WTC11 (cell line): ENCODE measurements around the gene MYOC. TPM values are rescaled to one million over a fixed set of nuclear protein-coding genes. Genes with fewer than 3 reads are reported as not detected.

Source experiments
- ATAC-seq: fragments of 200-7000 bp; cut with Tn5 transposase; 2 replicates; pipeline ENCODE4 v1.10.0; 2021; ENCODE audit warnings: mild to moderate bottlenecking, moderate library complexity
- CTCF ChIA-PET: fragments of 300-600 bp; sonication (Branson Sonifier 250); formaldehyde crosslinking; loops from one replicate; lab custom pipeline; 2021; ENCODE audit warnings: antibody characterized with exemption; lab: Charles Lee
- POLR2A ChIA-PET: fragments of 350-600 bp; sonication (Branson Sonifier 250); formaldehyde crosslinking; loops from one replicate; lab custom pipeline; 2021; ENCODE audit warnings: antibody characterized with exemption; lab: Charles Lee
- DNase-seq: peaks from one replicate; pipeline ENCODE4 v3.0.0; 2021; ENCODE audit warnings: low spot score
- H3K27ac Mint-ChIP-seq: 2 replicates; pipeline ENCODE4 v1.8.0; 2021; ENCODE audit warnings: mixed read lengths
- H3K27me3 Mint-ChIP-seq: 2 replicates; pipeline ENCODE4 v1.8.0; 2021; ENCODE audit warnings: low read depth, mild to moderate bottlenecking, moderate library complexity, mixed read lengths
- H3K36me3 Mint-ChIP-seq: 2 replicates; pipeline ENCODE4 v1.8.0; 2021; ENCODE audit warnings: mixed read lengths
- H3K4me1 Mint-ChIP-seq: 2 replicates; pipeline ENCODE4 v1.8.0; 2022; ENCODE audit warnings: mixed read lengths
- H3K4me3 Mint-ChIP-seq: 2 replicates; pipeline ENCODE4 v1.8.0; 2021; ENCODE audit warnings: mild to moderate bottlenecking, moderate library complexity, mixed read lengths
- H3K9me3 Mint-ChIP-seq: 2 replicates; pipeline ENCODE4 v1.8.0; 2021; ENCODE audit warnings: mixed read lengths
- AFF4 ChIP-seq: sonication (generic); formaldehyde crosslinking; IDR thresholded peaks from 2 replicates; pipeline ENCODE4 v1.8.1; 2023; ENCODE audit warnings: mild to moderate bottlenecking, missing genetic modification reagents, borderline replicate concordance
- ESRRA ChIP-seq: sonication (generic); formaldehyde crosslinking; IDR thresholded peaks from 2 replicates; pipeline ENCODE4 v1.8.1; 2022; ENCODE audit warnings: mild to moderate bottlenecking, missing genetic modification reagents, borderline replicate concordance
- NR1H2 ChIP-seq: sonication (generic); formaldehyde crosslinking; IDR thresholded peaks from 2 replicates; pipeline ENCODE4 v1.9.0; 2021; ENCODE audit warnings: mild to moderate bottlenecking, moderate library complexity, missing genetic modification reagents
- PREB ChIP-seq: sonication (generic); formaldehyde crosslinking; IDR thresholded peaks from 2 replicates; pipeline ENCODE4 v1.8.1; 2022; ENCODE audit warnings: mild to moderate bottlenecking, missing genetic modification reagents, moderate library complexity, borderline replicate concordance
- SMAD3 ChIP-seq: sonication (generic); formaldehyde crosslinking; IDR thresholded peaks from 2 replicates; pipeline ENCODE4 v1.8.0; 2022; ENCODE audit warnings: missing genetic modification reagents, mild to moderate bottlenecking, borderline replicate concordance
- SP1 ChIP-seq: sonication (generic); formaldehyde crosslinking; conservative IDR thresholded peaks from 2 replicates; pipeline ENCODE4 v1.8.1; 2022; ENCODE audit warnings: missing genetic modification reagents
- USF2 ChIP-seq: sonication (generic); formaldehyde crosslinking; IDR thresholded peaks from 2 replicates; pipeline ENCODE4 v1.8.1; 2023; ENCODE audit warnings: mild to moderate bottlenecking, missing genetic modification reagents, moderate library complexity
- ZNF121 ChIP-seq: sonication (generic); formaldehyde crosslinking; IDR thresholded peaks from 2 replicates; pipeline ENCODE4 v1.8.0; 2023; ENCODE audit warnings: missing genetic modification reagents
- ZNF232 ChIP-seq: sonication (generic); formaldehyde crosslinking; IDR thresholded peaks from 2 replicates; pipeline ENCODE4 v1.8.0; 2022; ENCODE audit warnings: mild to moderate bottlenecking, missing genetic modification reagents
- ZNF512 ChIP-seq: sonication (generic); formaldehyde crosslinking; IDR thresholded peaks from 2 replicates; pipeline ENCODE4 v1.8.1; 2022; ENCODE audit warnings: missing genetic modification reagents, borderline replicate concordance
- ZNF671 ChIP-seq: fragments of 250-450 bp; sonication (Bioruptor Pico); IDR thresholded peaks from 2 replicates; pipeline ENCODE4 v1.8.0; 2021; ENCODE audit warnings: mild to moderate bottlenecking
- total RNA-seq: library from RNA; stranded (reverse); gene quantifications from 3 replicates; pipeline ENCODE4 v1.2.3, GENCODE V29; 2021
- TF ChIP-seq, protein P1 (sequence below): sonication (generic); formaldehyde crosslinking; IDR thresholded peaks from 2 replicates; pipeline ENCODE4 v1.8.1; 2023; ENCODE audit warnings: mild to moderate bottlenecking, missing genetic modification reagents
- TF ChIP-seq, protein P2 (sequence below): fragments of 250-450 bp; sonication (Bioruptor Pico); IDR thresholded peaks from 2 replicates; pipeline ENCODE4 v1.9.0; 2021; ENCODE audit warnings: mild to moderate bottlenecking, borderline replicate concordance
- TF ChIP-seq, protein P3 (sequence below): fragments of 200-600 bp; IDR thresholded peaks from 2 replicates; pipeline ENCODE4 v1.8.0; 2022; ENCODE audit warnings: antibody characterized with exemption

MYOC gene
- total RNA-seq, 1 experiment from 2014 or later: not detected

GRCh38 chr1:171664976-171665375 lies 12.5 kb upstream of the MYOC start (continued):
- TF ChIP-seq, protein P1, sequence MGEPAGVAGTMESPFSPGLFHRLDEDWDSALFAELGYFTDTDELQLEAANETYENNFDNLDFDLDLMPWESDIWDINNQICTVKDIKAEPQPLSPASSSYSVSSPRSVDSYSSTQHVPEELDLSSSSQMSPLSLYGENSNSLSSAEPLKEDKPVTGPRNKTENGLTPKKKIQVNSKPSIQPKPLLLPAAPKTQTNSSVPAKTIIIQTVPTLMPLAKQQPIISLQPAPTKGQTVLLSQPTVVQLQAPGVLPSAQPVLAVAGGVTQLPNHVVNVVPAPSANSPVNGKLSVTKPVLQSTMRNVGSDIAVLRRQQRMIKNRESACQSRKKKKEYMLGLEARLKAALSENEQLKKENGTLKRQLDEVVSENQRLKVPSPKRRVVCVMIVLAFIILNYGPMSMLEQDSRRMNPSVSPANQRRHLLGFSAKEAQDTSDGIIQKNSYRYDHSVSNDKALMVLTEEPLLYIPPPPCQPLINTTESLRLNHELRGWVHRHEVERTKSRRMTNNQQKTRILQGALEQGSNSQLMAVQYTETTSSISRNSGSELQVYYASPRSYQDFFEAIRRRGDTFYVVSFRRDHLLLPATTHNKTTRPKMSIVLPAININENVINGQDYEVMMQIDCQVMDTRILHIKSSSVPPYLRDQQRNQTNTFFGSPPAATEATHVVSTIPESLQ: no peak
- TF ChIP-seq ESRRA (CRISPR knock-in tag) (no peak), NR1H2 (no peak), SP1 (CRISPR knock-in tag) (no peak)

GRCh38 chr1:171663854-171664575 lies 11.5 kb upstream of the MYOC start:
- Mint-ChIP-seq H3K27me3 (no peaks in the 10 kb centered on the region), H3K4me3 (no peak overlapping the region), H3K36me3 (no peaks in the 10 kb centered on the region), H3K4me1 (peaks cover 11% of the 10 kb centered on the region), H3K27ac (no peak overlapping the region), H3K9me3 (peaks cover 16% of the 10 kb centered on the region; the same call in 1 of the 2 replicates)
- TF ChIP-seq, protein P2, sequence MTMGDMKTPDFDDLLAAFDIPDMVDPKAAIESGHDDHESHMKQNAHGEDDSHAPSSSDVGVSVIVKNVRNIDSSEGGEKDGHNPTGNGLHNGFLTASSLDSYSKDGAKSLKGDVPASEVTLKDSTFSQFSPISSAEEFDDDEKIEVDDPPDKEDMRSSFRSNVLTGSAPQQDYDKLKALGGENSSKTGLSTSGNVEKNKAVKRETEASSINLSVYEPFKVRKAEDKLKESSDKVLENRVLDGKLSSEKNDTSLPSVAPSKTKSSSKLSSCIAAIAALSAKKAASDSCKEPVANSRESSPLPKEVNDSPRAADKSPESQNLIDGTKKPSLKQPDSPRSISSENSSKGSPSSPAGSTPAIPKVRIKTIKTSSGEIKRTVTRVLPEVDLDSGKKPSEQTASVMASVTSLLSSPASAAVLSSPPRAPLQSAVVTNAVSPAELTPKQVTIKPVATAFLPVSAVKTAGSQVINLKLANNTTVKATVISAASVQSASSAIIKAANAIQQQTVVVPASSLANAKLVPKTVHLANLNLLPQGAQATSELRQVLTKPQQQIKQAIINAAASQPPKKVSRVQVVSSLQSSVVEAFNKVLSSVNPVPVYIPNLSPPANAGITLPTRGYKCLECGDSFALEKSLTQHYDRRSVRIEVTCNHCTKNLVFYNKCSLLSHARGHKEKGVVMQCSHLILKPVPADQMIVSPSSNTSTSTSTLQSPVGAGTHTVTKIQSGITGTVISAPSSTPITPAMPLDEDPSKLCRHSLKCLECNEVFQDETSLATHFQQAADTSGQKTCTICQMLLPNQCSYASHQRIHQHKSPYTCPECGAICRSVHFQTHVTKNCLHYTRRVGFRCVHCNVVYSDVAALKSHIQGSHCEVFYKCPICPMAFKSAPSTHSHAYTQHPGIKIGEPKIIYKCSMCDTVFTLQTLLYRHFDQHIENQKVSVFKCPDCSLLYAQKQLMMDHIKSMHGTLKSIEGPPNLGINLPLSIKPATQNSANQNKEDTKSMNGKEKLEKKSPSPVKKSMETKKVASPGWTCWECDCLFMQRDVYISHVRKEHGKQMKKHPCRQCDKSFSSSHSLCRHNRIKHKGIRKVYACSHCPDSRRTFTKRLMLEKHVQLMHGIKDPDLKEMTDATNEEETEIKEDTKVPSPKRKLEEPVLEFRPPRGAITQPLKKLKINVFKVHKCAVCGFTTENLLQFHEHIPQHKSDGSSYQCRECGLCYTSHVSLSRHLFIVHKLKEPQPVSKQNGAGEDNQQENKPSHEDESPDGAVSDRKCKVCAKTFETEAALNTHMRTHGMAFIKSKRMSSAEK: no peak
- no peak for TF ChIP-seq ZNF512 (CRISPR knock-in tag)
- no peak for TF ChIP-seq PREB (CRISPR knock-in tag)
- DNase-seq (no peak), ATAC-seq (peak; percentile 27; the same call in 1 of the 2 replicates)
- CTCF ChIA-PET: interaction anchor here (0.8 to 2.1 kb wide), 3 partner anchors 9 to 19 kb away, joined by 6 to 7 read pairs (median 6); no protein-coding TSS in a partner anchor
- POLR2A ChIA-PET: no interaction called here

- ATAC-seq (no peak), DNase-seq (no peak)
- ChIA-PET POLR2A (no interaction called here), CTCF (interaction anchor here (0.8 to 1.6 kb wide), 2 partner anchors 8 to 19 kb away, joined by 6 read pairs; no protein-coding TSS in a partner anchor)
- Mint-ChIP-seq H3K4me1 (peaks cover 11% of the 10 kb centered on the region), H3K9me3 (peaks cover 16% of the 10 kb centered on the region; the same call in 1 of the 2 replicates), H3K27ac (no peak overlapping the region), H3K36me3 (no peaks in the 10 kb centered on the region), H3K27me3 (no peaks in the 10 kb centered on the region), H3K4me3 (no peak overlapping the region)
- TF ChIP-seq AFF4 (CRISPR knock-in tag): no peak
- no peak for TF ChIP-seq ZNF671 (CRISPR knock-in tag)
- no peak for TF ChIP-seq ZNF121 (CRISPR knock-in tag)
- no peak for TF ChIP-seq USF2
- TF ChIP-seq, protein P3, sequence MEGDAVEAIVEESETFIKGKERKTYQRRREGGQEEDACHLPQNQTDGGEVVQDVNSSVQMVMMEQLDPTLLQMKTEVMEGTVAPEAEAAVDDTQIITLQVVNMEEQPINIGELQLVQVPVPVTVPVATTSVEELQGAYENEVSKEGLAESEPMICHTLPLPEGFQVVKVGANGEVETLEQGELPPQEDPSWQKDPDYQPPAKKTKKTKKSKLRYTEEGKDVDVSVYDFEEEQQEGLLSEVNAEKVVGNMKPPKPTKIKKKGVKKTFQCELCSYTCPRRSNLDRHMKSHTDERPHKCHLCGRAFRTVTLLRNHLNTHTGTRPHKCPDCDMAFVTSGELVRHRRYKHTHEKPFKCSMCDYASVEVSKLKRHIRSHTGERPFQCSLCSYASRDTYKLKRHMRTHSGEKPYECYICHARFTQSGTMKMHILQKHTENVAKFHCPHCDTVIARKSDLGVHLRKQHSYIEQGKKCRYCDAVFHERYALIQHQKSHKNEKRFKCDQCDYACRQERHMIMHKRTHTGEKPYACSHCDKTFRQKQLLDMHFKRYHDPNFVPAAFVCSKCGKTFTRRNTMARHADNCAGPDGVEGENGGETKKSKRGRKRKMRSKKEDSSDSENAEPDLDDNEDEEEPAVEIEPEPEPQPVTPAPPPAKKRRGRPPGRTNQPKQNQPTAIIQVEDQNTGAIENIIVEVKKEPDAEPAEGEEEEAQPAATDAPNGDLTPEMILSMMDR: no peak
- TF ChIP-seq SMAD3: no peak
- TF ChIP-seq ZNF232: no peak
These were observed 10.8 kb upstream of the MYOC start for GRCh38 chr1:171663036-171663853.
